A673 (cell line): ENCODE data around the gene CPNE5. TPM values are rescaled to one million over a fixed set of nuclear protein-coding genes. Genes with fewer than 3 reads are reported as not detected.

Source experiments
- BruUV-seq: library from RNA; stranded (reverse); fragments of 400-500 nt; replicated peaks from 2 replicates; lab custom pipeline; 2021; lab: Mats Ljungman, UMichigan
- CTCF ChIA-PET: fragments of 300-600 bp; sonication (Branson Sonifier 250); formaldehyde crosslinking; loops from one replicate; lab custom pipeline; 2022; ENCODE audit warnings: antibody characterized with exemption; lab: Charles Lee
- POLR2A ChIA-PET: fragments of 300-600 bp; sonication (Branson Sonifier 250); formaldehyde crosslinking; loops from one replicate; lab custom pipeline; 2022; ENCODE audit warnings: antibody characterized with exemption; ENCODE audit not compliant: low non-redundant PET; lab: Charles Lee
- DNase-seq: peaks from one replicate; pipeline ENCODE4 v3.0.0-alpha.2; 2015; ENCODE audit warnings: low spot score
- H3K27ac ChIP-seq: fragments of 200-600 bp; sonication (generic); 2 replicates; pipeline ENCODE4 v1.5.1; 2016; ENCODE audit warnings: mixed run types, low read depth, mild to moderate bottlenecking, mixed read lengths, antibody characterized with exemption, low read length; ENCODE audit not compliant: poor library complexity, severe bottlenecking
- H3K27me3 ChIP-seq: fragments of 200-600 bp; sonication (generic); replicated peaks from 2 replicates; pipeline ENCODE4 v1.6.1; 2017; ENCODE audit warnings: mixed run types, low read depth, mild to moderate bottlenecking, mixed read lengths, antibody characterized with exemption, low read length; ENCODE audit not compliant: insufficient read depth, poor library complexity
- H3K36me3 ChIP-seq: fragments of 200-600 bp; sonication (generic); 2 replicates; pipeline ENCODE4 v1.6.1; 2016; ENCODE audit warnings: mixed run types, mild to moderate bottlenecking, mixed read lengths, antibody characterized with exemption, low read length; ENCODE audit not compliant: insufficient read depth, poor library complexity, severe bottlenecking
- H3K4me1 ChIP-seq: fragments of 200-600 bp; sonication (generic); 2 replicates; pipeline ENCODE4 v1.6.1; 2017; ENCODE audit warnings: mixed run types, mild to moderate bottlenecking, mixed read lengths, antibody characterized with exemption, low read length; ENCODE audit not compliant: insufficient read depth, poor library complexity, severe bottlenecking
- H3K4me3 ChIP-seq: fragments of 200-600 bp; sonication (generic); 2 replicates; pipeline ENCODE4 v1.5.1; 2016; ENCODE audit warnings: low read depth, mixed run types, mild to moderate bottlenecking, mixed read lengths, low read length; ENCODE audit not compliant: poor library complexity, severe bottlenecking
- H3K9me3 ChIP-seq: fragments of 200-600 bp; sonication (generic); 2 replicates; pipeline ENCODE4 v1.6.1; 2016; ENCODE audit warnings: mixed run types, low read depth, mild to moderate bottlenecking, mixed read lengths, antibody characterized with exemption, low read length; ENCODE audit not compliant: poor library complexity, severe bottlenecking
- CTCF ChIP-seq: fragments of 300-800, 200-600 bp; sonication (generic); conservative IDR thresholded peaks from 2 replicates; pipeline ENCODE4 v1.5.1; 2017; ENCODE audit warnings: low read depth, mild to moderate bottlenecking, antibody characterized with exemption, low read length, moderate library complexity, mixed read lengths
- EZH2 ChIP-seq: fragments of 200-600 bp; sonication (generic); IDR thresholded peaks from 2 replicates; pipeline ENCODE4 v1.6.1; 2017; ENCODE audit warnings: borderline replicate concordance, low read depth, mild to moderate bottlenecking, mixed read lengths, antibody characterized with exemption, low read length; ENCODE audit not compliant: poor library complexity, severe bottlenecking
- intact Hi-C: fragments of 100-400 bp; cut with micrococcal nuclease; formaldehyde crosslinking; loops from one replicate; pipeline ENCODE4 v1.10.0; 2022; ENCODE audit not compliant: unreplicated experiment
- total RNA-seq: library from RNA; stranded (reverse); gene quantifications from 2 replicates; pipeline ENCODE4 v1.2.3, GENCODE V29; 2021

Gene CPNE5
- total RNA-seq, 1 experiment from 2014 or later = 0.13 TPM

- intact Hi-C loops = no loop called here
- no peaks in the 10 kb centered on the region for H3K9me3 ChIP-seq
- H3K27ac ChIP-seq = no peak overlapping the region
- TF ChIP-seq CTCF (no peak), EZH2 (no peak)
- no peaks in the 10 kb centered on the region for H3K36me3 ChIP-seq
- H3K27me3 ChIP-seq = no peaks in the 10 kb centered on the region
- no peak overlapping the region for H3K4me3 ChIP-seq
- DNase-seq = no peak
- ChIA-PET CTCF (interaction anchor here (0.6 kb wide), 1 partner anchor 93 kb away, joined by 3 read pairs; no protein-coding TSS in a partner anchor), POLR2A (interaction anchor here (0.6 kb wide), 1 partner anchor 163 kb away, joined by 6 read pairs; no protein-coding TSS in a partner anchor)
- no TSS peak for BruUV-seq
- no peaks in the 10 kb centered on the region for H3K4me1 ChIP-seq
Observed at GRCh38 chr6:36760685-36761435, 78.4 kb downstream of the CPNE5 start.

- BruUV-seq = no TSS peak
- TF ChIP-seq EZH2 (no peak), CTCF (peak; percentile 98)
- Histone ChIP-seq H3K9me3 (no peaks in the 10 kb centered on the region), H3K36me3 (no peaks in the 10 kb centered on the region), H3K27me3 (no peaks in the 10 kb centered on the region), H3K4me1 (no peaks in the 10 kb centered on the region), H3K27ac (no peak overlapping the region), H3K4me3 (no peak overlapping the region)
- intact Hi-C loops = loop anchor here (1.0 to 5.0 kb wide), 3 partner anchors 136 to 337 kb away; no protein-coding TSS in a partner anchor
- peak; percentile 81 for DNase-seq
- ChIA-PET POLR2A (interaction anchor here (0.6 kb wide), 1 partner anchor 165 kb away, joined by 5 read pairs; no protein-coding TSS in a partner anchor), CTCF (interaction anchor here (0.5 to 1.7 kb wide), 12 partner anchors 8 to 457 kb away, joined by 3 to 10 read pairs (median 3); partner anchors contain the start of gene CDKN1A)
Observed at GRCh38 chr6:36759148-36759759, 80.0 kb downstream of the CPNE5 start.

GRCh38 chr6:36758516-36759147 is 80.6 kb downstream of the CPNE5 start:
- no peak for DNase-seq
- TF ChIP-seq EZH2 (no peak), CTCF (no peak)
- Histone ChIP-seq H3K27me3 (no peaks in the 10 kb centered on the region), H3K9me3 (no peaks in the 10 kb centered on the region), H3K4me3 (no peak overlapping the region), H3K36me3 (no peaks in the 10 kb centered on the region), H3K27ac (no peak overlapping the region), H3K4me1 (no peaks in the 10 kb centered on the region)
- ChIA-PET POLR2A (interaction anchor here (0.6 kb wide), 1 partner anchor 164 kb away, joined by 5 read pairs; no protein-coding TSS in a partner anchor), CTCF (interaction anchor here (0.6 to 1.7 kb wide), 8 partner anchors 9 to 456 kb away, joined by 3 to 10 read pairs (median 4); no protein-coding TSS in a partner anchor)
- intact Hi-C loops = loop anchor here (1.0 to 5.0 kb wide), 3 partner anchors 135 to 336 kb away; no protein-coding TSS in a partner anchor
- BruUV-seq = no TSS peak
